GM12878 (cell line): Measurements from ENCODE around the gene DLGAP5. TPM values are rescaled to one million over a fixed set of nuclear protein-coding genes. Genes with fewer than 3 reads are reported as not detected.

Source experiments
- ATAC-seq: fragments of 200-7000 bp; cut with Tn5 transposase; 3 replicates; pipeline ENCODE4 v1.9.1; 2020; ENCODE audit warnings: mild to moderate bottlenecking, moderate library complexity
- BruUV-seq: library from RNA; stranded (reverse); fragments of 400-500 nt; replicated peaks from 2 replicates; lab custom pipeline; 2021; lab: Mats Ljungman, UMichigan
- CTCF ChIA-PET: fragments of 300-600 bp; sonication (Branson Sonifier 250); formaldehyde crosslinking; extraction: SDS; loops from one replicate; lab custom pipeline; 2021; ENCODE audit warnings: inconsistent platforms; lab: Yijun Ruan, JAX
- POLR2A ChIA-PET: fragments of 350-600 bp; formaldehyde crosslinking; extraction: SDS; loops from one replicate; lab custom pipeline; 2021; ENCODE audit warnings: inconsistent platforms; lab: Charles Lee
- RAD21 ChIA-PET: fragments of 300-600 bp; sonication (Branson Sonifier 250); formaldehyde crosslinking; loops from one replicate; lab custom pipeline; 2023; ENCODE audit warnings: antibody characterized with exemption; ENCODE audit not compliant: unreplicated experiment; lab: Charles Lee
- SMC1A ChIA-PET: fragments of 300-600 bp; sonication (Branson Sonifier 250); formaldehyde crosslinking; loops from one replicate; lab custom pipeline; 2023; ENCODE audit not compliant: unreplicated experiment, uncharacterized antibody; lab: Charles Lee
- DNase-seq: peaks from one replicate; pipeline ENCODE4 v3.0.0-alpha.2; 2011; ENCODE audit warnings: low read depth, low spot score
- FAIRE-seq: peaks from 3 replicates; lab custom pipeline; 2011; peaks lifted over from hg19 to GRCh38; lab: Jason Lieb, UNC
- H2AFZ ChIP-seq: 2 replicates; pipeline ENCODE4 v1.6.0; 2011; ENCODE audit warnings: low read depth, low read length, control low read depth; ENCODE audit not compliant: control insufficient read depth
- H3K27ac ChIP-seq: 2 replicates; pipeline ENCODE4 v1.5.1; 2011; ENCODE audit warnings: control low read depth; ENCODE audit not compliant: control insufficient read depth, insufficient read depth
- H3K27me3 ChIP-seq, 2 experiments: replicated peaks in 1 of 2; 2 replicates each; pipeline versions ENCODE4 v1.6.0 to v1.6.1; 2011; ENCODE audit warnings: low read length in 1 of 2; ENCODE audit not compliant: control insufficient read depth in 2 of 2, insufficient read depth in 2 of 2
- H3K36me3 ChIP-seq, 2 experiments: 2 replicates each; pipeline ENCODE4 v1.5.1; 2011; ENCODE audit warnings: low read length in 1 of 2; ENCODE audit not compliant: control insufficient read depth in 2 of 2, insufficient read depth in 2 of 2
- H3K4me1 ChIP-seq: 2 replicates; pipeline ENCODE4 v1.6.1; 2011; ENCODE audit warnings: mild to moderate bottlenecking, low read length, moderate library complexity, mixed read lengths; ENCODE audit not compliant: control insufficient read depth, insufficient read depth
- H3K4me2 ChIP-seq: 2 replicates; pipeline ENCODE4 v1.6.0; 2011; ENCODE audit warnings: control low read depth; ENCODE audit not compliant: control insufficient read depth, insufficient read depth
- H3K4me3 ChIP-seq: fragments of 200-600 bp; sonication (generic); 2 replicates; pipeline ENCODE4 v1.5.1; 2016
- H3K79me2 ChIP-seq: 2 replicates; pipeline ENCODE4 v1.6.0; 2011; ENCODE audit warnings: low read length; ENCODE audit not compliant: control insufficient read depth, insufficient read depth
- H3K9ac ChIP-seq: 2 replicates; pipeline ENCODE4 v1.8.0; 2011; ENCODE audit warnings: low read length, control low read depth, mixed read lengths; ENCODE audit not compliant: control insufficient read depth, insufficient read depth
- H3K9me3 ChIP-seq: replicated peaks from 3 replicates; pipeline ENCODE4 v1.5.1; 2011; ENCODE audit warnings: mild to moderate bottlenecking, low read length; ENCODE audit not compliant: control insufficient read depth, insufficient read depth
- H4K20me1 ChIP-seq: 2 replicates; pipeline ENCODE4 v1.6.0; 2011; ENCODE audit not compliant: control insufficient read depth, insufficient read depth
- CHD1 ChIP-seq: IDR thresholded peaks from 2 replicates; pipeline ENCODE4 v1.6.1; 2012; ENCODE audit warnings: low read depth, low read length, improper control_type of control experiment
- IKZF2 ChIP-seq, 2 experiments: fragments of 450-650 bp; IDR thresholded peaks; 2 replicates each; pipeline ENCODE4 v1.6.1; 2017; ENCODE audit warnings: mild to moderate bottlenecking in 2 of 2, moderate library complexity in 2 of 2
- MTA2 ChIP-seq: fragments of 450-650 bp; IDR thresholded peaks from 2 replicates; pipeline ENCODE4 v1.6.1; 2016; ENCODE audit warnings: low read depth, mild to moderate bottlenecking, moderate library complexity
- RCOR1 ChIP-seq: conservative IDR thresholded peaks from 2 replicates; pipeline ENCODE4 v1.6.1; 2012; ENCODE audit warnings: low read depth, low read length, improper control_type of control experiment
- SMAD1 ChIP-seq: fragments of 450-650 bp; IDR thresholded peaks from 2 replicates; pipeline ENCODE4 v1.6.1; 2018; ENCODE audit warnings: mild to moderate bottlenecking, low read depth; ENCODE audit not compliant: partially characterized antibody
- USF1 ChIP-seq: IDR thresholded peaks from 2 replicates; pipeline ENCODE4 v1.6.1; 2011; ENCODE audit warnings: borderline replicate concordance, low read depth, mild to moderate bottlenecking, moderate library complexity, mixed read lengths, low read length; ENCODE audit not compliant: insufficient read depth; ENCODE audit errors: extremely low read length
- whole genome bisulfite sequencing: methylation state at CpG from one replicate; pipeline ENCODE4 v1.1.6; 2016; ENCODE audit warnings: low lambda C conversion rate; ENCODE audit not compliant: insufficient replicate concordance, insufficient coverage; ENCODE audit errors: missing lambda C conversion rate; 5-methylcytosine and 5-hydroxymethylcytosine counted together
- in situ Hi-C: fragments of 300-500 bp; cut with MboI; formaldehyde crosslinking; loops from 9 replicates; pipeline ENCODE4 v1.14.3; 2018; ENCODE audit warnings: mixed read lengths
- intact Hi-C: fragments of 100-400 bp; cut with micrococcal nuclease; formaldehyde crosslinking; loops from one replicate; pipeline ENCODE4 v1.14.2; 2022; ENCODE audit not compliant: unreplicated experiment
- polyA plus RNA-seq, 11 experiments: library from polyadenylated mRNA; depleted of rRNA in 4 of 11; unstranded in 6 of 11; stranded (reverse) in 5 of 11; fragments of >200 nt; fragmentation: Nextera tagmentation in 4 of 11; fragmentation: Illumina TruSeq in 1 of 11; extraction: Ambion mirVana in 4 of 11; extraction: Trizol in 1 of 11; gene quantifications; 1 replicate in 1 of 11; 2 replicates in 10 of 11; pipeline versions ENCODE4 v1.2.1 to v1.2.3, GENCODE V29; 2011 to 2016; ENCODE audit warnings: inconsistent platforms in 2 of 11, missing spikeins in 2 of 11, low read depth in 1 of 11
- total RNA-seq, 4 experiments: library from RNA; depleted of rRNA in 3 of 4; stranded (reverse); fragments of >200 nt in 3 of 4; fragmentation: Illumina TruSeq in 1 of 4; extraction: Trizol in 1 of 4; gene quantifications; 2 replicates each; pipeline versions ENCODE4 v1.2.1 to v1.2.3, GENCODE V29; 2013 to 2021

The DLGAP5 gene
- total and polyA plus RNA-seq, 10 of the 15 experiments (the other 5 are each of a cell fraction or from before 2014, with no cell fraction given), result 40.9 to 106 (median 67.6) TPM

GRCh38 chr14:55111122-55111708 lies 80.2 kb downstream of the DLGAP5 start (continued):
- no peak for TF ChIP-seq USF1
- TF ChIP-seq IKZF2 (IDR thresholded peaks at IDR 0.05), result no peak
- TF ChIP-seq SMAD1, result no peak

GRCh38 chr14:55109836-55110235 lies 81.5 kb downstream of the DLGAP5 start:
- FAIRE-seq, result no peak

More at GRCh38 chr14:55109836-55110235, 81.5 kb downstream of the DLGAP5 start:
- TF ChIP-seq CHD1 (no peak), RCOR1 (no peak), MTA2 (no peak)
- ChIA-PET POLR2A (interaction anchor here (0.6 to 0.7 kb wide), 2 partner anchors 9 to 44 kb away, joined by 5 to 8 read pairs; no protein-coding TSS in a partner anchor), SMC1A (interaction anchor here (1.4 to 1.5 kb wide), 3 partner anchors 12 to 64 kb away, joined by 3 to 4 read pairs (median 3); no protein-coding TSS in a partner anchor), CTCF (no interaction called here), RAD21 (interaction anchor here (0.8 kb wide), 1 partner anchor 79 kb away, joined by 3 read pairs; no protein-coding TSS in a partner anchor)
- BruUV-seq, result no TSS peak
- Histone ChIP-seq H3K36me3 (no peaks in the 10 kb centered on the region), H3K27ac (no peak overlapping the region), H3K79me2 (no peaks in the 10 kb centered on the region), H2AFZ (no peak overlapping the region), H3K9me3 (no peaks in the 10 kb centered on the region; the same call in 2 of the 3 replicates), H3K27me3 (no peaks in the 10 kb centered on the region), H3K4me1 (peaks cover 7% of the 10 kb centered on the region), H4K20me1 (no peaks in the 10 kb centered on the region), H3K4me3 (no peak overlapping the region), H3K4me2 (no peak overlapping the region), H3K9ac (no peak overlapping the region)
- WGBS, result 94% methylated on average over 1 of the region's 1 CpG
- in situ Hi-C loops, result no loop called here
- DNase-seq (no peak), ATAC-seq (no peak)
- intact Hi-C loops, result loop anchor here (10.0 kb wide), 1 partner anchor 165 kb away; the partner anchor contains the start of gene FBXO34
